Stimulated activated CD8-positive, alpha-beta memory T cell treated with anti-CD3 and anti-CD28 coated beads, Interleukin-4, amount 100 ng/mL, for 24 hours (primary cell): ENCODE results near the gene MRPS6.

Source experiments
- DNase-seq: peaks from one replicate; pipeline ENCODE4 v3.0.0-alpha.2; 2020; ENCODE audit warnings: low read depth

MRPS6 gene

DNA sequence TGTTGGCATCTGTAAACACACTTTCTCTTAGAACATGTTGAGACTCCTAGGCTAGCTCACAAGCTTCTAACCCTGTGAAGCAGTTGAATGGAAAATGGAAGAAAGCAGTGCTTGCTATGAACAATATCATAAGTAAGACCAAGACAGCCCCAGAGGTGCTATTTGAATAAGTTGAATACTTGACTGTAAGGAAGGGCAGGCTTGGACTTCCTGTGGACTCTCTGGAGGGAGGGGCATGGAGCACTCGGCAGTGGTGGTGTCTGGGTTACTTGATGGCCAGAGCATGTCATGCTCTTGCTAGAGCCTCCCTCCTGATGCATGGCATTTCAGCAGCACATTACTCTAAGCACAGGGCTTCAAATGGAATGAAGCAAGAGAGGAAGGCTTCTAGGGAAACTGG lies 60.0 kb downstream of the MRPS6 start:
- no peak for DNase-seq

DNA sequence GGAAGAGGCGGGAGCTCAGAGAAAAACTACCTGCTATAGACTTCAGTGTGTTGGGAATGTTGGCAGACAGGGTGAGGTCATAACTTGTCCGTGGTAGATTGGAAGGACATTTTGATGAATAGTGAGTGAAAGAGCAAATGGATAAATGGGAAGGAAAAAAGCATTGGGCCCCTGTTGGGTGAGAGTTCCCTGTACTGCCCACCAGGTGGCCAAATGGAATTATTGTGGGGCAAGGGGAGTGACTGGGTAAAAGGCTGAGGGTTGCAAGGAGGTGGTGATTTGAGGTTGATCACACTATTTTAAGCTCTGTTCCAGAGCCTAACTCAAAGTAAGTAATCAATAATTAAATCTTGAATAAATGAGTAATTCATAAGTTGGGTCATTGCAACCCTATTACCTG lies 60.4 kb downstream of the MRPS6 start:
- no peak for DNase-seq

DNA sequence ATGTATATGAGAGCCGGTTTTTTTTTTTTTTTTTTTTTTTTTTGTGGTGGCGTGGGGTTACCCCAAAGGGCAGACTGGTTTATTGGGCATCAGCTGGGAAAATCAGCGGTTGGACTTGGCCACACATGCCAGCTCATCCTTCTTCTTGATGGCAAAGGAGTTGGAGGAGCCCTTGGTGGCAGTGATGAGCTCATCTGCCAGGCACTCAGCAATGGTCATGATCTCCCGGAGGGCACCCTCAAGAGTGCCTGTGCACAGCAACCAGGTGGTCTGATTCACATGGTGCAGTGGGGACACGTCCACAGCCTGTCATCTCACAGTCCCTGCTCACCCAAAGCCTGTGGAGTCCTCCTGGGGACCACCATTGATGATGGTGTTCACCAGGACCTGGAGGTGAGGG lies 62.0 kb downstream of the MRPS6 start:
- DNase-seq = no peak

DNA sequence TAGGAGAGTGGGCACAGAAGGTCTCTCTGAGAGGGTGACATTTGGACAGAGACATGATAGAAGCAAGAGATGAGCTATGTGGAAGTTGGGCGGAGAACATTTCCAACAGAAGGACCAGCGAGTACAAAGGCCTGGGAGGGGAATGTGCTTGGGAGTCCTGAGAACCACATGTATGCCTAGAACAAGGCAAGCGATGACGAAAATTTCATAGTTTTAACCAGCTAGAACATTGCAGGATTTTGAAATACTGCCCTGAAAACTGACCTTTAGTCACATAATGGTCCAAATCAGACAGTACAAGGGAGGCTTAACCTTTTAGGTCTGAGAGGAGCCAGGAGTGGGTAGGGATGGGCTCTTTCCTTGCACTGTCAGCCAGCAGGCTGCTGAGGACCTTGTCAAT lies 68.0 kb downstream of the MRPS6 start:
- DNase-seq = no peak

DNA sequence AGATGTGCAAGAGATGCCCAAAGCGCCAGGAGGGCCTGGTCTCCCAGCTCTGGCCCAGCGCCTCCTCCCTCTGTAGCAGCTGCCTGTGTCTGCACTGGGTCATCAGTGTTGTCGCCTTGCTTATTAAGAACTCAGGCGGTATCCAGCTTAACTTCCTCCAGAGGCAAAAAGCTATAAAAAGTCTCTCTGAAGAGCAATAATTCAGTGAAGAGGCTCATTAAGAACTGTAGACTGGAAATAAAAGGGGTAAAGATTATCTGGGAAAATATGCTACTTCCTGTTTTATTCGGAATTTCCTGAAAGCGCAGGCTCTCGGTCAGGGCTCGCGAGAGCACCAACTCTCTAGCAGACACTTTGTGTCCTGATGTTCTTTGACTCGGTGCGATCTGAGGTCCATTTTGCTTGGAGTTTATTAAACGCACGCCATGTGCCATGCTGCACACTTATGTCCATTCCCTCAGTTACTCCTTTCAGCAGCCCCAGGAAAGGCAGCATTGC lies 70.4 kb downstream of the MRPS6 start:
- DNase-seq = no peak

DNA sequence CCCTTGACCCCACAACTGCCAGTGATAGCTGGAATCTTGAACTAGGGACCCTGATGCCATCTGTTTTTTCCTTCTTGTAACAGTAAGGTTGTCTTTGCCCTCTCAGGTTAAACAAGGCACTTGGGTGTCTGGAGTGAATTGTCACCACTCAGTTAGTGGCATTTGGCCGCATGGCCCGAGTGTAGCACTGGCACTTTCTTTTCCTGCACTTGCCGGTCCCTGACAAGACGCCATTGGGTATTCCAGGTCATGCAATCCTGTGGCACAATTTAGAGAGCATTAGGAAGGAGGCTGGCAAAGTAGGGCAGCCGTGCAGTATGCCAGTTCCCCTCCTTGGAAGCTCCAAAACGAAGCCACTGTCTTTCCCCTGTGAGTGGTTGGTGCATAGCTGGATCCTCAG lies 70.8 kb downstream of the MRPS6 start:
- DNase-seq = no peak

DNA sequence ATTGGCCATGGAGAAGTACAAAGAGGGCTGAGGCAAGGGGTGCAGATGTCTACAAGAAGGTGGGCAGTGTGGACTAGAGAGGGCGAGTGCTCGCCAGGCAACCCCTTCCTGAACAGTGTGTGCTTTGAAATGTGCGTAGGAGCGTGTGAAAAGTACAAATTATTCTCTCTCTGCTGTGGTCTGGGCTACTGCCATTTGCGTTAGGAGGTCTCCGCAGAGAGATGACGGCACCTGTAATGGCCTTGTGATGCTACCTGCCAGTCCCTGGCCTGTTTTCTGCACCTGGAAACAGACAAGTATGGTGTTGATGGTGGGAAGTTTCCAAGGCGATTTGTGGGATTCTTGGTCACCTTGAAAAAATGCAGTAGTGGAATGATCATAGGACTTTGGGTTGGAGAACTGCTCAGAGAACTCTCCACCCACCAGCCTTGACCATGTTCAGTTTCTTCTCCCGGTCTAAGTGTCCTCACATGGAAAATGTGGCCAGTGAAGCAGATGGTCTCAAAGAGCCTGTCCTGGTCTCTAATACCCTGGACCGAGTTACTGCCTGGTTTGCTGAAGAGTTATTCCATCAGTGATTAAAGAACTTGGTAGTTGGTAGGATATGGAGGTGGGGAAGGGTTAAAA lies 74.5 kb downstream of the MRPS6 start:
- DNase-seq = no peak

DNA sequence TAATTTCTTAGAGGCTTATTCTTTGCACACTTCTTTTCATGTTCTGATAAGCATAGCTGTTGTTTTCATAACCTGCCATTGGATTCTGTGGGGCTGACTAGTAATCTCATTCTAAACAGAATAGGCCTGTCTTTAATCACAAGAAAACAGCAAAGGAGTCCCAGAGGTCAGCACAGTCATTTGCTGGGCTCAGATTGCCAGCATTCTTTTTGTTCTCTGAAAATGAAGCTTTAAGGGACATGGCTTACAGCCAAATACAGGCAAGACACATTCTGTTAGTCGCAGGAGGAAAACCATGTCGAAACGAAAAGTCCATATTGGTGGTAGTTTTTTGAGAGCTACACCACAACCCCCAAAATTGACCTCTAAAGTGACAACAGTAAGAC lies 75.0 kb downstream of the MRPS6 start:
- no peak for DNase-seq

DNA sequence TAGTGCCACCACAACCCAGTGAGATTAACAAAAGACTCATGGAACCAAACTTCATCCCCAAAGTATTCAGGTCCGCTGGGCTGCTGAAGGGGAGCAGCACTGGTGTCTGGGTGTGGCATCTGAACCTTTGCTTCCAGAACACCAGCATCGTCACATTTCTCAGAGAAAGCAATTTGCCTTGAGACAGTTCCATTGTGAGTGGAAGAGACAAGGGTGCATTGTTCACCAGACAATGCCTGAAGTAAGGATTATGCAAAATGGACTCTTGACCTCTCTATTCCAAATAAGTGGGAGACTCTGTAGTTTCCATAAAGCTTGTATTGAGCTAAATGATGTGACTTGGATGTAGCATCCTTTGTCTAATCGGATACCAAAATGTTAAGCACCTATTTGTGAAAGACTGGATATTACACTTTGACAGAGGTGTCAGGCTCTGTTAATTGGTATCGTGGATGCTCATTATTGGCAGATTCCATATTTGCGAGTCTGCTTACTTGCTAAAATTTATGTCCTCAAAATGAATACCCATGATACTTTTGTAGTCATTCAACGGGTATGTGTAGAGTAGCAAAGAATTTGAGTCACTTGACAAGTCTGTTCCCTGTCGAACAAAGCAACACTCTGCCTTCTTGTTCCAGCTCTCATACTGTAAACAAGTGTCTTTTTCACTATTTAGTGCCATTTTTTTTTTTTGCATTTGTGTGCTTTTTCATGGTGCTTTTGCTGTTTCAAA lies 75.6 kb downstream of the MRPS6 start:
- DNase-seq = no peak

DNA sequence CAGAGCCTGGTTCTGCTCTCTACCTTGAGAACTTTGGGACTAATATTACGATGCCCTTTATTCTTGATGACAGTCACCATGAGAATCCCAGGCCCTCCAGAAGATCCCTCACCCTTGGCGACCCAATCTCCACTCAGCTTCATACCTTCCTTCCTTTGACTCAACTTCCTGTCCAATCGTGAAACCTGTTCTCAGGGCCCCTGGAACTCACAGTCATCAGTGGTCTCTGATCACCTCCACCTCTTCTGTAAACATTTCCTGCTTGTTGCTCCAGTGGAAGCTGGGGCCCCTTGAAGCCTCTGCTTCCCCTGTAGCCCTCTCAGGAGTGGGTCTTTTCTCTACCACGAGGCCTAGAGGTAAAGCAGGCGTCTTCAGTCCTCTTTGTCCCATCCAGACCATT lies 79.1 kb downstream of the MRPS6 start:
- no peak for DNase-seq

DNA sequence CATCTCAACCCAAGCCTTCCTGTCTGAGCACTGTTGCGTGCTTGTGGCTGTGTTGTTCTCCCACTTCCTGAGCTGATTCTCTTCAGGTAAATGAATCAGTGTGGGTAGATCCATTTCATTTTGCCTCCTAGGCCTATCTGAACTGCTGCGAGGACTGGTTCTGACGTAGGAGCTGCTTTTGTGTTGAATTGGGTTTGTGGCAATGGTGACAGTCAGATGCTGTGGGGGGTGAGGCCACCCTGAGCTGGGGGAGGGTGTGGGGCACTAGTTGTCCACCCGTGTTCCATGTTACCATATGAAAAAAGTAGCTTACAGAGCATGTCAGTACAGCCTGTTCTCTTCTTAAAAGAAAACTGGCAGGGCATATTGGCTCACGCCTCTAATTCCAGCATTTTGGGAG lies 81.5 kb downstream of the MRPS6 start:
- no peak for DNase-seq

DNA sequence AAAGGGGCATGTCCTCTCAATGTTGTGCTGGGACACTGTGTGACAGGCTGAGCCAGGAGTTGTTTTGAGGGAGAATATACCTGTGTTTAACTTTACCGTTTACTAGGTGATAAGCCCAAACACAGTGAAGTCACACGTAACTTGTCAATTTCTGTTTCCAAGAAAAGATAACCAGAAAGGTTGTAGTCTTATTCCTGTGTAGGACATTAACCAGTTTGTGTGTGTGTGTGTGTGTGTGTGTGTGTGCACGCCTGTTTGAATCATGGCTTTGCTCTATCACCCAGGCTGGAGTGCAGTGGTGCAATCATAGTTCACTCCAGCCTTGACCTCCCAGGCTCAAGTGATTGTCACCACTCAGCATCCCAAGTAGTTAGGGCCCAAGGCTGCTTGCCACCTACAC lies 83.6 kb downstream of the MRPS6 start:
- DNase-seq = no peak

DNA sequence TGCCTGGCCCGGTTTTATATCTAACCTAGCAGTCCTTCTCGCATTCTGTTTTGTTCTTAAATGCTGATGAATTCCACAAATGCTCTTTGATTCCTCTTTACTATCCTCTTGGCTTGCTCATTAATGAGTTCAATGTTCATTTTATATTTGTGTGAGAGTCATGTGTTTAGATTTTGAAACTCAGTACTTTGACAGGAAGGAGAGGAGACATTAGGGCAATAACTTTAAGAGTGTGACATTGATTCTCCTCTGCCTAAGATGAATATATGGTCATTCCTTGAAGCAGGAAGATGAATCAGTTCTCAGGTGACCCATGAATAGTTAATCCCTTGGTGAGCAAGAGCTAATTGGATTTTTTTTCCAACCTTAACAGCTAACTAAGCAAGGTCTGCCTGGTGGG lies 84.1 kb downstream of the MRPS6 start:
- DNase-seq = no peak

DNA sequence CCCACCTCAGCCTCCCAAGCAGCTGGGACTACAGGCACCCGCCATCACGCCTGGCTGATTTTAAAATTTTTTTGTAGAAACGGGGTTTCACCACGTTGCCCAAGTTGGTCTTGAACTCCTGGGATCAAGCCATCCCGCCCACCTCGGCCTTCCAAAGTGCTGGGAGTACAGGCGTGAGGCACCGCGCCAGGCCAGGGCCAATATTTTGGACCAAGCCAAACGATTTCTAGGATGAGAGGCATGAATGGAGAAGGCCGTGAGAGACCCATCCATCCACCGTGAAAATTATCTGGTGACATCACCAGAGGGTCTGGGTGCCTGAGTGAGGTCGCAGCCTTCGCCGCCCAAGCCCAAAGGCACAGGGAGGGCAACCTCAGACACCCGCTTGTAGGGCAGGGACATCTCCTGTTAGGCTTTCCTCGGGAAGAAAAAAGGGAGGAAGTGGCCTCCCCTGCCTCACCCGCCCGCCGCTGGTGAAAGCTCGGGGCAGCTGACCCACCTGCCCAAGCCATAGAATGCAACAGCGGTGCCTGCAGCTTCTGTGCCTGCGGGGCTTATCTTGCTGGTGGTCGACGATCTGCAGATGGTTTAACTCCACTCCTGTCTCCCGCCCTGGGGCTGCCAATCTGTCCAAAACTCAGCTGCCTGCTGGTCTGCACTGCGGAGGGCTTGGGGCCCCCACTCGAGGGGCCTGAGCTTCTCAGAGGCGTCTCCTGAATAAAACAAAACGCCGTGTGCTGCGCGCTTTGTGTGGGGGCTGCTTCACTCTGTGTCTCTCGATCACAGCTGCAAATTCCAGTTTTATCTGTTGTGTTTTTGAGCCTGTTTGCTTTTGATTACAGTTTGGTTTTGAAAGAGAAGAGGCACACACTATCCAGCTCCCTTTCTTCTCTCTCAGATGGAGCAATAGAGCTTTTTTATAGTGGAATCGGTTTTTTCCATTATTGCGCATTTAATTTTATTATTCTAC lies 85.8 kb downstream of the MRPS6 start:
- DNase-seq = no peak

DNA sequence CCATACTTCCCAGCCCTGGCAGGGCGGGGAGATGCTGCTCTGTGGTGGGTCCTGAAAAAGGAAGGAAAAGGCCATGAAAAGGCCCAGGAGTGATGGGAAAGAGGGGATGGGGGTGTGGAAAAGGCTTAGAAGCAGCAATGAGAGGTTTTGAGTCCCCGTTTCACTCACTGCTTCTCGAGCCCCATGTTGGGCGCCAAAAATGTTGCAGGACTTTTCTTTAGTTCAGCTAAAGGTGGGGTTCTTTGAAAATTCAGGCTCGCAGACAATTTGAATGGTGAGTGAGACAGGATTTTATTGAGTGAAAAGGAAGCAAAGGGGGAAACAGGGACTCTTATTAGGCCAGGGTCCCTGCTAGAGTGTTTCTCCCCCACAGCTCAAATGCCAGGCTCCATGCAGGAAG lies 93.1 kb downstream of the MRPS6 start:
- no peak for DNase-seq

DNA sequence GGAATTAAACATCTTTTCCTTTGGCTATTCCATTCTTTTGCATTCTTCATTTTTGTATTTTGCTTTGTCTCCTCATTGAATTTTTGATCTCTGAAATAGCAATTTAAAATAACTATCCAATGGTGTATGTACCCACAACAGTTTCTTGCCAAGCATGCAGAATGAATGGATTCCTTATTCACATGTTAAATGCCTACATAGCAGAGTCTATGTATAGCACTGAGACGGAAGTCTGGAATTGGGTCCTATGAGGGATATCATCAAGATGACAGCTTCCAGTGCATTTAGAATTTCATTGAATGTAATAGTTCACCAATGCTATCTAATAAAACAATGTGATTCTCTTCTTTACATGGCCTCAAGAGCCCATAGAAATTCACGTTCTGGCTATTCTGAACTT lies 97.5 kb downstream of the MRPS6 start:
- DNase-seq = no peak

DNA sequence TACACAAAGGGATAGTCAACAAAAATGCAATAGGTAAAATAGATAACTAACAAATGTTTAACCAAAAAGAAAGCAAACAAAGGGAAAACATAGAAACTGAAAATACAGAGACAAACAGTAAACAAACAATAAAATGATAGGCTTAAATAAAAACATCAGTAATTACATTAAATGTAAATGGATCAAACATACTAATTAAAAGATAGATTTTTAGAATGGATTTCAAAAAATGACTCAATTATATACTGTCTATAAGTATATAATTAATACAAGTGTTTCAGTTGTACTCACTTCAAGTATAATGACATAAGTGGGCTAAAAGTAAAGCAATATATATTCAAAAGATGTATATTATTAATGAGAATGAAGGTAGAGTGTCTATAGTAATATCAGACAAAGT lies 101.1 kb downstream of the MRPS6 start:
- DNase-seq = no peak

DNA sequence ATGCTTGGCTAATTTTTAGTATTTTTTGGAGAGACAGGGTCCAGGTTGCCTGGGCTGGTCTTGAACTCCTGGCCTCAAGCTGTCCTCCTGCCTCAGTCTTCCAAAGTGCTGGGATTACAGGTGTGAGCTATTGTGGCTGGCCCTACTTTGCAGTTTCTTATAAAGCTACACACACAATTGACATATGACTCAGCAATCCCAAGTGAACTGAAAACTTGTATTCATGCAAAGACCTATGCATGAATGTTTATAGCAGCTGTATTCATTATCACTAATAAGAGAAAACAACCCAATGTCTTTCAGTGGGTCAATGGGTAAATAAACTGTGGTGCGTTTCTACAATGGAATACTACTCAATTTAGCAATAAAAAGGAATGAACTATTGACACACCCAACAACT lies 103.1 kb downstream of the MRPS6 start:
- DNase-seq = no peak

DNA sequence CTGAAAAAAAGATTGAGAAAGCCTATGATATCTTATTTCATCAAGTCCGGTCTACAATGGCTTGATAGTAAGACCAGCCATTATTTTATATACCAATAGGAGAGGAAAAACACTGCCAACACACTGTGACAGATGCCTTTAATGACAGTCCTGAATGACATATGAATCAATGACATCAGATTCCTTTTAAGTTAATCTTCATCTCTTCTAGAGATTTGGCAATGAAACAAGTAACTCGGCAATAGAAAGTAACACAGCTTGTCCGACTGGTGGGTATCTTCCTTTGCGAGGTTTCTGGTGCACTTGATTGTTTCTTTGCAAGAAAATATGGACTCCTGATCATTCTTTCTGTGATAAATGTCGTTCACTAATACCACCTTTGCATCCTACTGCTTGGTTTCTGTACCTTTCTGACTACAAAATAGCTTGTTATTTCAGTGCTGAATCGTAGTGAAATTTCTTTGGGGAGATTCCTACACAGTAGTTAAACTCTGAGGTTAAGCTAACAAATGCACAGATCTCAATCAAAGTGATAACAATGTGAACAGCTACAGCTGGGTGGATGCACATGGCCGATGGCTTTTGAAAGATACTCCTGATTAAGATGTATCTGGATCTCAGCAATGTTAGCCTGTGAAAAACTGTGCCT lies 104.7 kb downstream of the MRPS6 start:
- DNase-seq = no peak

DNA sequence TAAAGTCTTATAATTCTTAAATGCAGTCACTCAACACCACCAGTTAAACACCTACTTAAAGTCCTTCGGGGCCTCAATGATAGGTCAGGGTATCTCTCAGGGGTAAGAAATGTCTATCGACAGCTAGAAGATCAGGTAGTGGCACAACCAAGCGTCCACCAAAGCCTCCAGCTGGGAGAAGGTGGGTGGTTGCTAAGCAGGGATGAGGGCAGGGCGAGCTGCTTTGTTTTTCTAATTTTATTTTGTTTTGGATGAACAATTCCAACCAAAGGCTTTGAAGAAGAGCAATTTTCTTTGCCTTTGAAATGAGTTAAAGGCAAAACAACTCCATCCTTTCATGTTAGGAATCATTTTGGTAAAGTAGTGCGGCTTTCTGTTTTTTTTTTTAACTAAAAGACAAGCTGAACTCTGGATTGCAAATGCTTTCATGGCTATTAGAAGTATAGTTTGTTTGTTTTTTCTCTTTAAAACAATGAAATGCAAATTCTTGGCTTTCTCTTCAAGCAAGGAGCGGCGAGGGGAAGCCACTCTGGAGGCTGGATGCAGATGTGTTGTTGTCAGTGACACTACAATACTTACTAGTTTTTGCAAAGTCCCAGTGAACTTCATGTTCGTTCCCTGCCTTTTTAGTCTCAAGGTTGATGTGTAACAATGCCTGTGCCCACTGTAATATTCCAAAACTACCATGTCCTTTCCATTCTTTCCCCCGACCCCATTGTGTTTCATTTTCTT lies 106.0 kb downstream of the MRPS6 start:
- DNase-seq = no peak

DNA sequence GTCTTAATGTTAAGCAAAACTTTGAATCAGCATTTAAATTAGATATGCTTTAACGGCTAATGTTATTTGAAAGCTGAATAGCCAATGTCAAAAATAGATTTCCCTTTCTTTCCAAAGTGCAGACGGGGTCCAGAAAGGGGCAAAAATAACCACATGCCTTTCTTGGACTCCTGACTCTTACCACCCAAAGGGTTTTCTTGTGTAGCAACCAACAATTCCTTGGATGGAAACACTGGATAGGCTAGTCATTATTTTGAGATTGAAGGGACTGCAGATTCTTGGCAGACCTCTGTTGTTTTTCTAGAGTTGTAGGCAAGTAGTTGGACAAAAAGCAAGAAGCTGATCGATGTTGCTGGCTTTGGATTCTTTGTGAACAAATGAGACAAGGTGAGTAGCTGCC lies 107.0 kb downstream of the MRPS6 start:
- DNase-seq = no peak
